GM21423 (cell line): ENCODE measurements around the gene CERKL.
"Not testable (repeated sequence)": the region's sequence is repeated elsewhere in the genome, so short reads cannot be mapped to it uniquely, and the experiment has no call there.

ENCODE experiments used
- ATAC-seq: cut with Tn5 transposase; IDR thresholded peaks from one replicate; pipeline ENCODE4 v1.9.1; 2021; ENCODE audit warnings: mild to moderate bottlenecking, moderate library complexity; ENCODE audit not compliant: unreplicated experiment

Gene CERKL, protein sequence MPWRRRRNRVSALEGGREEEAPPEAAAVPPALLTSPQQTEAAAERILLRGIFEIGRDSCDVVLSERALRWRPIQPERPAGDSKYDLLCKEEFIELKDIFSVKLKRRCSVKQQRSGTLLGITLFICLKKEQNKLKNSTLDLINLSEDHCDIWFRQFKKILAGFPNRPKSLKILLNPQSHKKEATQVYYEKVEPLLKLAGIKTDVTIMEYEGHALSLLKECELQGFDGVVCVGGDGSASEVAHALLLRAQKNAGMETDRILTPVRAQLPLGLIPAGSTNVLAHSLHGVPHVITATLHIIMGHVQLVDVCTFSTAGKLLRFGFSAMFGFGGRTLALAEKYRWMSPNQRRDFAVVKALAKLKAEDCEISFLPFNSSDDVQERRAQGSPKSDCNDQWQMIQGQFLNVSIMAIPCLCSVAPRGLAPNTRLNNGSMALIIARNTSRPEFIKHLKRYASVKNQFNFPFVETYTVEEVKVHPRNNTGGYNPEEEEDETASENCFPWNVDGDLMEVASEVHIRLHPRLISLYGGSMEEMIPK

DNA sequence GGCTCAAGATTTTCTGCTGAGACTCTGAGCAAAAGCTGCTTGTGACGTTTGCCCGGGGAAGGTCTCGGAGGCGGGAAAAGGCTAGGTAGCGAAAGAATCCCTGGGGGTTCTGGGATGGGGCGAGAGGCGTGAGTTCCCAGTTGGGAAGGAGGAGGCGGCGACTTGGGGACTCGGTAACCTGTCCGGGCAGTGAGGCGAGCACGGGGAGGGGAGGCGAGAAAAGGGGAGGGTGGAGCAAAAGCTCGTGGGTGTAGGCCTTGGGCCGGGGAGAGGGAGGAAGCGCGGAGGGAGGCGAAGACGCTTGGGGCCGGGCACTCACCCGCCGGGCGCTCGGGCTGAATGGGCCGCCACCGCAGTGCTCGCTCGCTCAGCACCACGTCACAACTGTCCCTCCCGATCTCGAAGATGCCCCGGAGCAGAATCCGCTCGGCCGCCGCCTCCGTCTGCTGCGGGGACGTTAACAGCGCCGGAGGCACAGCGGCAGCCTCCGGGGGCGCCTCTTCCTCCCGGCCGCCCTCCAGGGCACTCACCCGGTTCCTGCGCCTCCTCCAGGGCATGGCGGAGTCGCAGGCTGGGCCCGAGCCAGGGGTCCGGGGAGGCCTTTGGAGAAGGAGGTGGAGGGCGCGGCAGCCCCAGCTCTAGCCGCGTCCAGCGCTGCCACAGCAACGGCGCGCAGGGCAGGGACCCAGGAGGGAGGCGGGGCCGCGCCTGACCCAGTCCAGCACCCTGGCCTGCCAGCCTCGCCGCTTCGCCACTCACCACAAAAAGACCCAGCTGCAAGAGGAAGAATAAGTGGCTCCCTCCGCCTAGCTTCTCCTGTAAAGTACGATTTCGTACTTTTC, at the start of gene CERKL:
Gene CERKL (minus strand): TSS at position 656 of the 842 bp plus-strand sequence. CDS start 99 bp downstream, at position 557.
- peak; percentile 89 for ATAC-seq

DNA sequence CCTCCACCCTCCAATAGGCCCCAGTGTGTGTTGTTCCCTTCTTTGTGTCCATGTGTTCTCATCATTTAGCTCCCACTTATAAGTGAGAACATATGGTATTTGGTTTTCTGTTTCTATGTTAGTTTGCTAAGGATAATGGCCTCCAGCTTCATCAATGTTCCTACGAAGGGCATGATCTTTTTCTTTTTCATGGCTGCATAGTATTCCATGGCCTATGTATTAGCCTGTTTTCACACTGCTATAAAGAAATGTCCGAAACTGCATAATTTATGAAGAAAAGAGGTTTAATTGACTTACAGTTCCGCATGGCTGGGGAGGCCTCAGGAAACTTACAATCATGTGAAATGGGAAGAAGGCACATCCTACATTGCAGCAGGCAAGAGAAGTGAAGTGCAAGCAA, 45.6 kb upstream of the CERKL start:
- not testable (repeated sequence) for ATAC-seq

DNA sequence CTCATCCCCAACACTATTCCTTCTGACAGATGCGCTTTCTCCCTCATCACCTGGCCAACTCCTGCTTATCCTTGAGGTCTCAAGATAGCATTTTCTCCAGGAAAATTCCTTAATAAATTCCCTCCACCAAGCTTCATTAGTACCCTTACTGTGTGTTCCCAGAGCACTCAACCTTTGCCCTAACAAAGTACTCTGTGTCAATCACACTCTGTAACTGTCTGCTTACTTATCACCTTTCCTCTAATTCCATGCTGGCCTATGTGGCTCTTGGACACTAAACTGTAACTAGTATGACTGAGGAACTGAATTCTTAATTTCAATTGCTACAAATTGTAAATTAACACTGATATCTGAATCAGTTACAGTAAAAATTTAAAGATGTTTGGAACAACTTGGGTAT, 41.3 kb upstream of the CERKL start:
- no peak for ATAC-seq

DNA sequence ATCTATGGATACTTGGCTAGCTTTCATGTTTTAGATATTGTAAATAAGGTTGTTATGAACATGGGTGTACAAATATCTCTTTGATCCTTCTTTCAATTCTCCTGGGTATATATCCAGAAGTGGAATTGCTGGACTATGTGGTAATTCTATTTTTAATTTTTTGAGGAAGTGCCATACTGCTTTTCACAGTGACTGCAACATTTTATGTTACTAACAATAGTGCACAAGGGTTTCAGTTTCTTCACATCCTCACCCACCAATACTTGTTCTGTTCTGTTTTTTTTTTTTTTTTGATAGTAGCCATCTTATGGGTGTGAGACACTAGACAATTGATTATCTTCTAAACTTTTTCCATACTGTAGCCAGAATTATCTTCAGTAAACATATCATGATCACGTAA, 40.7 kb upstream of the CERKL start:
- no peak for ATAC-seq

DNA sequence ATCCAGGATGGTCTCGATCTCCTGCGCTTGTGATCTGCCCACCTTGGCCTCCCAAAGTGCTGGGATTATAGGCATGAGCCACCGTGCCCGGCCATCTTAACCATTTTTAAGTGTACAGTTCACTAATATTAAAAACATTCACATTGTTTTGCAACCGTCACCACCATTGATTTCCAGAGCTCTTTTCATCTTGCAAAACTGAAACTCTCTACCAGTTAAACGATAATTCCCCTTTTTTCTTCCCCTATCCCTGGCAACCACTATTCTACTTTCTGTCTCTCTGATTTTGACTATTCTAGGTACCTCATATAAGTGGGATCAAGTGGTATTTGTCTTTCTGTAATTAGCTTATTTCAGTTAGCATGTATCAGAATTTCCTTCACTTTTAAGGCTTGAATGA, 40.2 kb upstream of the CERKL start:
- no peak for ATAC-seq

DNA sequence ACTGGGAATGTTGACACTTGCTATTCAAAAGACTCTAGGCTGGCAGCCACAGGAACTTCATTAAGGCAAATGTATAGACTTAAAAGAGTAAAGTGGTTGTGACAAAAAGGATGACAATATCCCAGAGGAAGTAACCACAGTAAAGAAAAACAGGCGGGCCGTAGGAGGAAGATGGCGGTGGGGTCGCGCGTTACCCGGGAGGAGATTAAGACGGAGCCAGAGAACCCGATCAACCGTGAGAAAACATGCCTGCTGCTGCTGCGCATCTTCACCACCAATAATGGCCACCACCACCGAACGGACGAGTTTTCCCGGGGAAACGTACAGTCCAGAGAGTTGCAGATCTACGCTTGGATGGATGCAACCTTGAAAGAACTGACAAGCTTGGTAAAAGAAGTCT, 37.4 kb upstream of the CERKL start:
- ATAC-seq, result no peak

DNA sequence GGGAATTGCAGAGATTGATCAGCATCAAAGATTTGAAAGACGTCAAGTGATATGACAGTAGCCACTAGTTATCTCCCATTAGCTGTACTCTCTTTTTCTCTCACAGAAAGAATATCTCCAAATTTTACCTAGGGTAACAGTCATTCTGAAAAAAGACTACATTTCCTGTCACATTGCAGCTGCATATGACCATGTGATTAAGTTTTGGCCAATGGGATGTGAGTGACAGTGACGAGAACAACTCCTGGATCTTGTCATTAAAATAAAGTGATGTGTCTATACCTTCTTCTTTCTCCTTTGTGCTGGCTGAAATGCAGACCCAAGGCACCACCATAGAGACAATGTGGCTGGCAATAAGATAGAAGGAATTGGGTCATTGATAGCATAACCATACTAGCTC, 34.0 kb upstream of the CERKL start:
- no peak for ATAC-seq

DNA sequence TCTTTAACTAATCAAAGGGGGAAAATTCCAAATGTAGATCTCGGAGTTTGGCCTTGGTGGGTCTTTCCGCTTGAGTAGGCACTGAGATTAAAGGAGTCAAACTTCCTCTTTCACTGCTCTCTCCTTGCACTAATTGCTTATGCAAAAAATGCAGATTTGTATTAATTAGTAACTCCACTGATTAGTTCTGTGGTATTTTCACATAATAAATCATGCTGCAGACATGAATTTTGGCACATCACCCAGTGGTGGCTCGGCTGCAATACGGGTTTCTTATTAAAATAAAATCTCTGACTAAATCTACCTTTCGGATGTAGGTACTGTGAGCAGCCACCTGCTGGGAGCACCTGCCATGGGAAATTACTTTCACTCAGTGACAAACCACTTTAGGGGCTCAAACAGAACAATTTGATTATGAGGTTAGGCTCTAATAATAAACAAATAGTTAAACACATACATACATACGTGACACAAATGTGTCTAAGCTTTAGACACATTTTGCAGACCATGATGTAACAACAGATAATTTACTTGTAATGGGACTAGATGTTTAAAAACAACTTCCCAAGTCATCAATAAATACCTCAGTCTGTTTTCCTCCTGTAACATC, 29.8 kb upstream of the CERKL start:
- no peak for ATAC-seq

DNA sequence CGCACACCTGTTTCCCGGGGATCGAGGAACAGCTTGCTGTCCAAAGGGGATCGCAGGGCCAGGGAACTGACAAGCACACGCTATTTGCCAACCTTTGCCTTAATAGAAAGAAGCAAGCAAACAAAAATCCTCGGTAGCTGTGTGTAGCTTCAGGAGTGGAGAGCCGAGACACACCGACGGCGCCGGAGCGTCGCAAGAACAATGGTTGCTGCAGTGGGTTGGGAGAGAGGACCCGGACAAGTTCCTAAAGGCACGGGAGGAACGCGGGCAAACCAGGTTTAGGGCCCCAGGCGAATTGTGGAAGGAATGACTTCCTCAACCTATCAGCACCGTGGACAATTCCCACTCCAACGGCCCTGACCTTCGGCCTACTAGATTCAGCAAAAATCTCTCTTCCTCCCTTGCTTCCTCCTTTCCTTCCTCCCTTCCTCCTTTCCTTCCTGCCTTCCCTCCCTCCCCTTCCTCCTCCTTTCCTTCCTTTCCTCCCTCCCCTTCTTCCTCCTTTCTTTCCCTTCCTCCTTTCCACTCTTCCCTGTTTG, 28.3 kb upstream of the CERKL start:
- ATAC-seq, result no peak

DNA sequence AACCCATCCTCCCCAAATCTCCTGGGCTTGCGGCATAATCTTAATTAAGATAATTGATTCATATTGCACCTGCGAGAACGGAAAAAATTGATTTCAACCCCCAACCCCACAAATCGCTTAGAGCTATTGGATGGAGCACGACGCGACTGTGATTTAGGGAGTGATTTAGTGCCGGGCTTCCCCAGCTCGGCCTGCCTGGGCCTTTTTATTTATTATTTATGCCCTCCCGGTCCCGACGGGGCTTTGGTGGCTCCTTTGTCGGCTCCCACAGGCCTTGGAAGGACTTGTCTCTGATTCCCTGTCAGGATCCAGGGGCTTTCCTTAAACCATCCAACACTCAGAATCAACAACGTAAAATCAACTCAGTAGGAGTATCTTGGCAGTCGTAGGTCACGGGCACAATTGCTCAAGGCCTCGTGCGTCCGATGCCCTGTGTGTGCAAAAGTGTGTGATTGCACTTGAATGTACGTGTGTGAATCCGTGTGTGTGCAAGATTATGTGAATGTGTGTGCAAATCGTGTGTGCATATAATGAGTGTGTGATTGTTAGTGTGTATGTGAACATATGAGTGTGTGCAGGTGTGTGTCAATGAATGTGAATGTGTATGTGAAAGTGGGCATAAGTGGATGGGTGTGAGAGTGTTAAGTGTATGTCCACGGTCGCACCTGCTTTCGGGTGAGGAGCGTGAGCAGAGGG, 27.7 kb upstream of the CERKL start:
- ATAC-seq, result no peak

DNA sequence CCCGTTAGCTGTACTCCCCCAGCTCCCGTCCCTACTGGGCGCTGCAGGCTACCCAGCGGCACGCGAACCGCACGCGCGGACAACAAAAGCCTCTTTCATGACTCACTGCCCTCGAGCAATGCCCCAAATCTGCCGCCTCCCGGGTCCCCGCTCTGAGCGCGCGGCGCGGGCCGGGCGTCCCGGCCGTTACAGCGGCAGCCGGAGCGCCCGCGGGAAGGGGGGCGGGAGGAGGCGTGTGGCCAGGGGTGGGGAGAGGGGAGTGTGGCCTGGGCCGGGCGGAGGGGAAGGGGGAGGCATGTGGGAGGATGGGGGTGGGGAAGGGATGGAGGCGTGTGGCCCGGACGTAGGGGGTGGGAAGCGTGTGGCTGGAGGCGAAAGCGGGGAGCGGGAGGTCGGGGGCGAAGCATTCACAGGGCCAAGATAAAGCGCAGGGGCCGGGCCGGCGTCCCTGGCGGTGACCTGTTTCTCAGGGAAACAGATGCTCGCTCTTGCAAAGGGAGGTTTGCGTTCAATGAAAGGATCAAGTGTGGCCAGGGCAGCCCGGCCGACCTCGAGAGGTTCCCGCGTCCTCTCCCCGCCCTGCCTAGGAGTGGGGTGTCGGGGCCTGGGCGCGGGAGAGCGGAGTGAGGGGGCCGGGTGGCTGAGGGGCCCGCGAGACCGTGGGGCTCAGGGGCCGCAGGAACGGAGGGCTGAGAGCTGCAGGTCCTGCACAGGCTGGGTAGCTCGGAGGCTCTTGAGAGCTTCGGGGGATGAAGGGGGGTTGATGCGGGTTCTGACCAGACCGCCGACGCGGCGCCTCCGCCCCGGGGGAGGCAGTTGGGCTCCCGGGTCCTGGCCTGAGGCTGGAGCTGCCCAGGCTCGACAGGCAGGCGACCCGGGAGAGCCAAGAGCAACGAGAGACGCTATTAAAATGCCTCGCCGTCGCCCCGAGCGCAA, 26.9 kb upstream of the CERKL start:
- no peak for ATAC-seq

DNA sequence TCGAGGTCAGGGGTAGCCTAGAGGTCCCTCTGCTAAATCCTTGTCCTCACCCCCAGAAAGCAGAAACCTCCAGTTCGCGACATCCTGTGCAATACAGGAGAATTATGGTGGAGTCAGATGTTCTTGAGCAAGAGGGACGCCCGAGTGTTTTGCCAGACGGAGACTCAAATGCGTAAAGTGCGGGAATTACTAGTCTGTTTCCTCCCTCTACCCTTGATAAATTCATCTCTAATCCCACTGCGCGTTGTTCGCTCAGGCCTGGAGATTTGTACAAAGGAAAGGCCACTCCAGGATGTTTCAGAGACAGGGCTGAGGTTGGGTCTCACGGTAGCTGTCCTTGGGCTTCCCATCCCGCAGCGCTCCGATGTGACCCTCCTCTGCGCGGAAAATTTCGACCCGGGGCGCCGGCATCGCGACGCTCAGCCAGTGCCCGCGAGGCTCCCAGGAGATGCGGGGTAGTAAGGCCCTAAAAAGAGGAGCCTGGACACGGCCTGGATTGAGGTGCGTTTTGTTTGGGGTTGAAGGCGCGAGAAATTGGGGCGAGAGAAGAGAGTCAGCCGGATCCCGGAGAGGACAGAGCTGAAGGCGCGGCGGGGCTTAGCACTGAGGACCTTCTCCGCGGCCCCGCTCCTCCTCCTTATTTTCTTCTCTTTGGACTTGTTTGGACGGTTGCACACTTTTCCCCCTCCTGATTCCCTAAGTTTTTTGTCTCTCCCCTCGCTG, 26.1 kb upstream of the CERKL start:
- ATAC-seq, result no peak

DNA sequence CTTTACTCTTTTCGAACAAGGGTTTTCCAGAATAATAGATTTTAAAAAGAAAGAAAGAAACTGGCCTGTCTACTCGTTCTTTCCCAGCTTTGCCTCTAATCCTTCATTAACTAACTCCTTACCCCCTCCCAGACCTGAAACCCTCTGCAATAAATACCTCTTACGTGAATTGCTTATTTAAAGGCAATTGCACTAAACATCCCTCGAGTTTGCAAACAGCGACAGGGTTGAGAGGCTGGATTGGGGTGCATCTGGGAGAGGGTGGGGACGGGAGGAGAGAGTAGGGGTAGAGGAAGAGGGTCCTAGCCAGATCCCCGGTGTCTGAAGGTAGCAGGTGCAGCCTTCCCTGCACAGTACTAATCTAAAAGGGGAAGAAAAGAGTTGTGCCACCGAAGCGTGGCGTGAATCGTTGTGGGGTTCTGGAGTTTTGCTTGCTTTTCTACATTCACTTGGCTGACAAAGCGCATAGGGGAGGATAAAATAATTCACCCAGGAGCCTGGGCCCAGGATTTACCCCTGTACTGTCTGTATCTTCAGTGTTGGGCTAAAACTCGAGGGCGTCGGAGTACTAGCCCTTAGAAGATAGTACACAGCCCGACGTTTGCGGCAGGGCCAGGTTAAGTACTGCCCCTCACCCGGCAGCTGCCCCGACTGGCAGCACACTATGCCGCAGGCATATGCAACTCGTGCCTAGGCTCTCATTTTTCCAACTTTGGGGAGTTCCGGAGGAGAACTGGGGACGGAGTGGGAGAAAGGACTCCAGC, 25.3 kb upstream of the CERKL start:
- no peak for ATAC-seq

DNA sequence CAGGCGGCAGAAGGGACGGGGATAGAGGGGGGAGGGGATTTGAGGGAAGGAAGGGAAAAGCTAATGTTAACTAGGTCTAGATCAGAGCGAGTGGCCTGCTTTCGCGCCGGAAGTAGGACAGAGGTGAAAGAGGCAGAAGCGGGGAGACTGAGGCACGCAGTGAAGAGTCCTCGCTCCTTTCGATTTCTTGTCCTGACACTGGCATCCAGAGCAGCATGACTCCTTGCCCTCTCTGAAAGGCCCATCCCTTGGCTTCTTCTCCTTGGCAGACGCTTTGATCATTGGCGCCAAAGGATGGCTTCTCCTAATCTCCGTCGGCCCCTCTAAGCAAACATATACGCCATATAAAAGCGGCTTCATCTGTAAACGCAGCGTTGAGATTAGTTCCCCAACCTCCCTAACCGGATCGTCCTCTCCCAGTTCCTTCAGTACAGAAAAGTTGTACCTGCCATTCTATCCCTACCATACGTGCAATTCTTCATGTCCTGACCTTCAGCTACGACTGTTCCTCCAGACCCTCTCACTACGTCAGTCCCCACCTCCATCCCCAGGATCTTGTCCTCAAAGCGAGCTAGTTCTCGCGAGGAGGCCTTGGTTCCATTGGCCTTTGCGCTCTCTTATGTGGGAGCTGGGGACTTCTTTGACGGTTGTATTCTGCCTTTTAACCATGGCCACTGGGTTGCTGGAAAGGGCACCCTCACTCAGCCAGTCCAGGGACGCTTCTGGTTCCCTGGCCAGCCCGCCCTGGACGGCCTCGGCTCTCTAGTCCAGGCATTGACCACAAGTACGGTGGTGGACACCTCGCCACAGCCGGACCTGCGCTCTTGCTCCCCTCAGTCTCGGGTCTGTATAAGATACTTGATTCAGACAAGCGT, 24.3 kb upstream of the CERKL start:
- ATAC-seq, result no peak

DNA sequence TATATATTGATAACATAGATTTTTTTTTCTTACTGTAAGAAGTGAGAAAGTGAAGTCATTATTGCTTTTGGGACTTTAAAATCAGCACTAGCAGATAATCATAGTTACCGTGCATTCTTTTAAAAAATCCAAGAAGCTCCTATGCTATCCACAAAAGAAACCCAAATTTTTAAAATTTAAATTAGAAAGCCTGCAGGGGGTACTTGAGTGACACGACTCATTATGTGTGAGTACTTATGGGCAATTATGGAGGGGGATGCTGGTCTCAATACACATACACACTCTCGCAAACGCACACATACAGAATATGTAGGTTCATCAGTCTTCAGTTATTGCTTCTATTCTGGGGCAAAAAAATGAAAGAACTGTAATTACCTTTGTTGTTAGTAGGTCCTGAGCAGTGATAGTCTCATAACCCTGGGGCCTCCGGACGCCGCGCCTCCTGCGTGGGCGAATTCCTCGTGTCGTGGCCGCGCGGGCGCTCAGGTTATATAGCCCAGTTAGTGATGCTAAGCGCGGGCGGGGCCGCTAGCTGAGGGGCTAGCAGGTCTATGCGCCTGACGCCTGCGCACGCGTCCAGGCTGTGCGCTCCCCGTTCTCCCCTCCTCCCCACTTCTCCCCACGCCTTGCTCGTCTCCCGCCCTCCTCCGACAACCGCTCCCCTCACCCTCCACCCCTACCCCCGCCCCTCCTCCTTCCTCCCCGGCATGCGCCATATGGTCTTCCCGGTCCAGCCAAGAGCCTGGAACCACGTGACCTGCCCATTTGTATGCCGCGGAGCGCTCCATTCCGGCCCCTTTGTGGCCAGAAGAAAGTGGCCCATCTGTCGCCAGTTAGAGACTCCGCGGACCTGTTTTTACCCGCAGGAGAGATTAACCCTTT, 23.4 kb upstream of the CERKL start, which contains the start of gene NEUROD1:
Gene NEUROD1 (minus strand): TSS at position 463 of the 882 bp plus-strand sequence. CDS start 1,657 bp downstream, outside the sequence.
- ATAC-seq, result no peak

DNA sequence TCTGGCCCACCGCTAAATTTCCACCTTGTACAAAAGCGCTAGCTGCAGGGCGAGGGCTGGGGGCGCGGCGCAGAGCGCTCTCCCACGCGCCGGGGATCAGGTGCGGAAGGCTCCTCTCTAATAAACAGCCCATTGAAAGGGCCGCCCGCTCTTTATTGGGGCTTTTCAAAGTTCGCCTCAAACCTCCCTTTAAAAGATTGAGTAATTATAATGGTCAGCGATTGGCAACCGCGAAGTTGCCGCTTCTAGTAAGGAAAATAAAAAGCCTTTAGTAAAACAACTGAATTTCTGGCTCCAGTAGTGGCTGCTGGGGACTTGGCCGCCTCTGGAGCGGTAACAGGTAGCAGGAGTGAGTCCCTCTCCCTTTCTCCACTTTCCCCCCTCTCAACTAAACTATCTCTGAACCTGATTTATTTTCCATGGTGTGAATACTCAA, 22.7 kb upstream of the CERKL start:
- no peak for ATAC-seq
